ENCODE measurements around the gene SRGAP2. TPM values are rescaled to one million over a fixed set of nuclear protein-coding genes. Genes with fewer than 3 reads are reported as not detected.
"Not testable (repeated sequence)": the region's sequence is repeated elsewhere in the genome, so short reads cannot be mapped to it uniquely, and the experiment has no call there.

The SRGAP2 gene
- total RNA-seq, 1 experiment from 2014 or later: 36.5 TPM

DNA sequence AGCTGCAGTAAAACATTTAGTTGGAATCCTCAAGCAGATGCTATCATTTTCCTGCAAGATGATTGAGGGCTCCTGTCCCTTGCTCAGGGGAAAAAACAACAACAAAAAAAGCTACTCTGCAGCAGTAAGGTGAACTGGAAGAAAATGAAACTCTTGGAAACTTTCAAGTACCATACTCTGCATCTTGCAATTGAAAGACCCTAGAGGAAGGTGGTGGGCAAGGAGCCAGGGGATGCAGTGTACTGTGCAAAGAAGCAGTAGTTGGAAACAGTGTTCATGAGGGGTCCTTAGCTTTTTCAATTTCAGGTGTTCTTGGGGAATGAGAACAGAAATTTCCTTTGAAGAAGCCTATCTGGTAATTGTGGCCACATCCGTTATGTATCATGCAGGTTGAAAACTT is 7.5 kb downstream of the SRGAP2 start:
- H3K56ac ChIP-seq (ENCODE audit: insufficient read length, low read depth, low read length); H3K27ac Mint-ChIP-seq; H2BK12ac ChIP-seq (ENCODE audit: insufficient read length, low read depth, low read length); H3K4me1 Mint-ChIP-seq; H3K79me1 ChIP-seq (ENCODE audit: insufficient read depth, low read depth, low read length, poor library complexity, severe bottlenecking); H2BK20ac ChIP-seq (ENCODE audit: low read depth, low read length, poor library complexity, severe bottlenecking); H4K5ac ChIP-seq (ENCODE audit: insufficient read length, low read depth, low read length); H2BK5ac ChIP-seq (ENCODE audit: insufficient read length, low read length); H3K4me2 ChIP-seq (ENCODE audit: insufficient read depth, insufficient read length, low read length); H3K18ac ChIP-seq (ENCODE audit: insufficient read length, low read depth, low read length); H3T11ph ChIP-seq (ENCODE audit: low read length); H4K20me1 ChIP-seq (ENCODE audit: control insufficient read depth, insufficient read depth, insufficient read length); DNase-seq; H2BK15ac ChIP-seq (ENCODE audit: low read depth, low read length); H3K23me2 ChIP-seq (ENCODE audit: insufficient read length, low read depth, low read length, poor library complexity, severe bottlenecking); H3K36me3 Mint-ChIP-seq (ENCODE audit: insufficient read depth in 1 of 3, low read depth in 3 of 3); H2AFZ ChIP-seq (ENCODE audit: low read length); H4K91ac ChIP-seq (ENCODE audit: insufficient read length, low read depth, low read length); H3K27me3 Mint-ChIP-seq (ENCODE audit: low read depth); H3K14ac ChIP-seq (ENCODE audit: insufficient read depth, low read length); H3K9me3 Mint-ChIP-seq; H4K8ac ChIP-seq (replicated peaks; ENCODE audit: insufficient read length, low read depth, low read length); H3K4me3 Mint-ChIP-seq; H3K79me2 ChIP-seq (ENCODE audit: insufficient read depth, low read length); H3K27me3 ChIP-seq (ENCODE audit: insufficient read depth, low read length); H3K27ac ChIP-seq (ENCODE audit: insufficient read length, low read depth, low read length); H3K4me1 ChIP-seq (ENCODE audit: insufficient read depth, low read length); H2BK120ac ChIP-seq (ENCODE audit: low read depth, low read length, poor library complexity, severe bottlenecking); H3K9me3 ChIP-seq (ENCODE audit: control insufficient read depth, low read depth, low read length); H3K23ac ChIP-seq (ENCODE audit: insufficient read length, low read depth, low read length); H3K4ac ChIP-seq (ENCODE audit: low read depth, low read length); H3K9ac ChIP-seq (ENCODE audit: extremely low read depth, insufficient read length, low read length); H2AK5ac ChIP-seq (ENCODE audit: insufficient read length, low read length): not testable (repeated sequence)
- WGBS (ENCODE audit: extremely low coverage, insufficient read length, low lambda C conversion rate): no CpG with 5 or more reads among the region's 1 CpG

DNA sequence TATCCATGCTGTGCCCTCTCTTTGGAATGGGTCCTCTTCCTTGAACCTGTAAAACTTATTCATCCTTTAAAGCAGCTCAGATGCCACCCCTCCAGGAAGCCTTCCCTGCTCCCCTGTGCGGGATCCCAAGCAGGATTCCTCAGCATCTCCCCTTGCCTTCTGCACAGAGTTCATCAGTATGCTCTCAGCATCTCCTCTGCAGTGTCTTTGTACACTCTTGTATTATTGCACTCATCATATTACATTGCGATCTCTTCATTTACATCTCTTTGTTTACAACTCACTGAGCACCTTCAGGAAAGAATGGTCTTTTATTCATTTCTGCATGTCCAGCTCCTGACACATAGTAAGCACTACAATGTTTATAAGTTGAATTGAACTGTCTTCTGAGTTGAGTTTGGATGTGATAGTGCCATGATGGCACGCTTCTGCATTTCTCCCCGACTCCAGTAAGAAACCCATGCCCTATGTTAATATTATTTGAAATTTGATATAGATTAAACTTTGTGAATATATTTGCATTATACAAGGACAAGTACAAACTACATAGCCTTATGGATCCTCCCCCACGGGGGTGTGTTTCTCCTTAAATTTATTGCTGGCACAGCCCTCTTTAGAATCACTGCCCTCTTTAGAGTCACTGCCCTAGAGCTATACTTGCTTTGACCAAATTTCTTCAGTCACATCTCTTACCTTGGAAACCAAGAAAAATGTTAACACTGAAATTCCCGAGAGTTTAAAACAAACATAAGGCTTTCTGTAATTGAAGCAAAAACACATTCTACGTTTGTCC is 12.5 kb downstream of the SRGAP2 start:
- H3K18ac ChIP-seq (ENCODE audit: insufficient read length, low read depth, low read length); H2BK15ac ChIP-seq (ENCODE audit: low read depth, low read length); H3K23me2 ChIP-seq (ENCODE audit: insufficient read length, low read depth, low read length, poor library complexity, severe bottlenecking); H3K23ac ChIP-seq (ENCODE audit: insufficient read length, low read depth, low read length); H3K4me1 Mint-ChIP-seq; H3K4ac ChIP-seq (ENCODE audit: low read depth, low read length); H3K79me2 ChIP-seq (ENCODE audit: insufficient read depth, low read length); H2AFZ ChIP-seq (ENCODE audit: low read length); H4K5ac ChIP-seq (ENCODE audit: insufficient read length, low read depth, low read length); H4K20me1 ChIP-seq (ENCODE audit: control insufficient read depth, insufficient read depth, insufficient read length); H4K91ac ChIP-seq (ENCODE audit: insufficient read length, low read depth, low read length); H2BK120ac ChIP-seq (ENCODE audit: low read depth, low read length, poor library complexity, severe bottlenecking); H3K14ac ChIP-seq (ENCODE audit: insufficient read depth, low read length); H3K9me3 ChIP-seq (ENCODE audit: control insufficient read depth, low read depth, low read length); H4K8ac ChIP-seq (replicated peaks; ENCODE audit: insufficient read length, low read depth, low read length); H3K27ac ChIP-seq (ENCODE audit: insufficient read length, low read depth, low read length); H3K4me1 ChIP-seq (ENCODE audit: insufficient read depth, low read length); H2BK5ac ChIP-seq (ENCODE audit: insufficient read length, low read length); H3K36me3 Mint-ChIP-seq (ENCODE audit: insufficient read depth in 1 of 3, low read depth in 3 of 3); H2BK12ac ChIP-seq (ENCODE audit: insufficient read length, low read depth, low read length); H3T11ph ChIP-seq (ENCODE audit: low read length); H3K4me3 Mint-ChIP-seq; H2BK20ac ChIP-seq (ENCODE audit: low read depth, low read length, poor library complexity, severe bottlenecking); H3K79me1 ChIP-seq (ENCODE audit: insufficient read depth, low read depth, low read length, poor library complexity, severe bottlenecking); H2AK5ac ChIP-seq (ENCODE audit: insufficient read length, low read length); H3K4me2 ChIP-seq (ENCODE audit: insufficient read depth, insufficient read length, low read length); H3K9me3 Mint-ChIP-seq; H3K9ac ChIP-seq (ENCODE audit: extremely low read depth, insufficient read length, low read length); H3K56ac ChIP-seq (ENCODE audit: insufficient read length, low read depth, low read length); H3K27ac Mint-ChIP-seq; DNase-seq; H3K27me3 ChIP-seq (ENCODE audit: insufficient read depth, low read length); H3K27me3 Mint-ChIP-seq (ENCODE audit: low read depth): not testable (repeated sequence)
- no CpG with 5 or more reads among the region's 7 CpGs for WGBS (ENCODE audit: extremely low coverage, insufficient read length, low lambda C conversion rate)

Data from H9 (cell line).